Fibroblast of the aortic adventitia (primary cell): ENCODE measurements around the gene SNED1. TPM values are rescaled to one million over a fixed set of nuclear protein-coding genes. Genes with fewer than 3 reads are reported as not detected.

Source experiments
- DNase-seq: peaks from one replicate; pipeline ENCODE4 v3.0.0-alpha.2; 2010; ENCODE audit warnings: low read depth
- H3K4me3 ChIP-seq: 2 replicates; pipeline ENCODE4 v1.5.1; 2011; ENCODE audit warnings: low read depth, mild to moderate bottlenecking, control low read depth, low read length, moderate library complexity
- CTCF ChIP-seq: IDR thresholded peaks from 2 replicates; pipeline ENCODE4 v1.5.1; 2011; ENCODE audit warnings: mild to moderate bottlenecking, low read length, control low read depth, inconsistent platforms; ENCODE audit not compliant: insufficient read depth
- total RNA-seq: library from RNA; depleted of rRNA; stranded (reverse); fragments of >200 nt; gene quantifications from 2 replicates; pipeline ENCODE4 v1.2.3, GENCODE V29; 2012; ENCODE audit warnings: low replicate concordance

The SNED1 gene
- total RNA-seq, 1 donor = 77.5 TPM

- DNase-seq = no peak
- TF ChIP-seq CTCF = no peak
- no peak overlapping the region for H3K4me3 ChIP-seq
These were observed 86.5 kb downstream of the SNED1 start for GRCh38 chr2:241084856-241085444.

- H3K4me3 ChIP-seq = no peak overlapping the region
- DNase-seq = no peak
- TF ChIP-seq CTCF = no peak
These were observed 89.2 kb downstream of the SNED1 start for GRCh38 chr2:241087420-241088268.

- no peak for DNase-seq
- no peak for TF ChIP-seq CTCF
- H3K4me3 ChIP-seq = no peak overlapping the region
These were observed 90.0 kb downstream of the SNED1 start for GRCh38 chr2:241088376-241088775.

- H3K4me3 ChIP-seq = no peak overlapping the region
- no peak for DNase-seq
These were observed 90.6 kb downstream of the SNED1 start for GRCh38 chr2:241088791-241089732.

GRCh38 chr2:241091201-241091600 lies 92.8 kb downstream of the SNED1 start:
- no peak overlapping the region for H3K4me3 ChIP-seq
- no peak for DNase-seq
- no peak for TF ChIP-seq CTCF

More at GRCh38 chr2:241088791-241089732, 90.6 kb downstream of the SNED1 start:
- no peak for TF ChIP-seq CTCF

- no peak for DNase-seq
- TF ChIP-seq CTCF = no peak
- no peak overlapping the region for H3K4me3 ChIP-seq
These were observed 93.5 kb downstream of the SNED1 start for GRCh38 chr2:241091734-241092445.
